Mammary epithelial cell (primary cell): ENCODE measurements around the gene TMEM209.

Experiments used
- EZH2 ChIP-seq: IDR thresholded peaks from 2 replicates; pipeline ENCODE4 v1.6.1; 2012; ENCODE audit warnings: low read length, inconsistent platforms, borderline replicate concordance
- TF ChIP-seq, protein P1 (sequence below), 2 donors: IDR thresholded peaks in 1 of 2; conservative IDR thresholded peaks in 1 of 2; 2 replicates each; pipeline ENCODE4 v1.5.1; 2011 to 2012; ENCODE audit warnings: inconsistent platforms in 2 of 2, low read length in 2 of 2, mild to moderate bottlenecking in 2 of 2, control low read depth in 1 of 2, low read depth in 1 of 2; ENCODE audit not compliant: insufficient read depth in 1 of 2; ENCODE audit errors: extremely low read depth in 1 of 2

DNA sequence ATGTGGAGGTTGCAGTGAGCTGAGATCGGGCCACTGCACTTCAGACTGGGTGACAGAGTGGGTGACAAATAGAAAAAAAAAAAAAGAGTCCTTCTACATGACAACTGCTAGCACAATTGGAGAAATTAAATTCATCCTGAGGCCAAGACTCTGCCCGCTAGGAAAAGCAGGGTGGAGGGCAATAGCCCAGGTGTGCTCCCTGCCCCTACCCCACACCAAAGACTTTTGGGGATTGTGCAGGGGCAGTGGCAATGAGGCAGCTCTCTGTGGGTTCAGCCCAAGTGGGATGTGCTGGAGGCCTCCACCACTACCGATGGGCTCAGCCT, 61.3 kb downstream of the TMEM209 start:
- TF ChIP-seq EZH2: no peak
- TF ChIP-seq, protein P1, sequence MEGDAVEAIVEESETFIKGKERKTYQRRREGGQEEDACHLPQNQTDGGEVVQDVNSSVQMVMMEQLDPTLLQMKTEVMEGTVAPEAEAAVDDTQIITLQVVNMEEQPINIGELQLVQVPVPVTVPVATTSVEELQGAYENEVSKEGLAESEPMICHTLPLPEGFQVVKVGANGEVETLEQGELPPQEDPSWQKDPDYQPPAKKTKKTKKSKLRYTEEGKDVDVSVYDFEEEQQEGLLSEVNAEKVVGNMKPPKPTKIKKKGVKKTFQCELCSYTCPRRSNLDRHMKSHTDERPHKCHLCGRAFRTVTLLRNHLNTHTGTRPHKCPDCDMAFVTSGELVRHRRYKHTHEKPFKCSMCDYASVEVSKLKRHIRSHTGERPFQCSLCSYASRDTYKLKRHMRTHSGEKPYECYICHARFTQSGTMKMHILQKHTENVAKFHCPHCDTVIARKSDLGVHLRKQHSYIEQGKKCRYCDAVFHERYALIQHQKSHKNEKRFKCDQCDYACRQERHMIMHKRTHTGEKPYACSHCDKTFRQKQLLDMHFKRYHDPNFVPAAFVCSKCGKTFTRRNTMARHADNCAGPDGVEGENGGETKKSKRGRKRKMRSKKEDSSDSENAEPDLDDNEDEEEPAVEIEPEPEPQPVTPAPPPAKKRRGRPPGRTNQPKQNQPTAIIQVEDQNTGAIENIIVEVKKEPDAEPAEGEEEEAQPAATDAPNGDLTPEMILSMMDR (conservative IDR thresholded peaks at IDR 0.05 in 1 of 2, IDR thresholded peaks at IDR 0.05 in 1 of 2; ENCODE audit: extremely low read depth in 1 of 2, insufficient read depth in 1 of 2, low read depth in 1 of 2, low read length in 2 of 2): no peak
